Epithelial cell of proximal tubule (primary cell): Measurements from ENCODE around the gene SLC25A34. TPM values are rescaled to one million over a fixed set of nuclear protein-coding genes. Genes with fewer than 3 reads are reported as not detected.
"Not testable (repeated sequence)": the region's sequence is repeated elsewhere in the genome, so short reads cannot be mapped to it uniquely, and the experiment has no call there.

ENCODE experiments used
- DNase-seq: peaks from one replicate; pipeline ENCODE4 v3.0.0-alpha.2; 2011; ENCODE audit warnings: low read depth
- H3K4me3 ChIP-seq: 2 replicates; pipeline ENCODE4 v1.5.1; 2011; ENCODE audit warnings: low read depth, mild to moderate bottlenecking, low read length
- total RNA-seq: library from RNA; depleted of rRNA; stranded (reverse); fragments of >200 nt; gene quantifications from 2 replicates; pipeline ENCODE4 v1.2.3, GENCODE V29; 2015
- TF ChIP-seq, protein P1 (sequence below): conservative IDR thresholded peaks from 2 replicates; pipeline ENCODE4 v1.5.1; 2012; ENCODE audit warnings: low read depth, mild to moderate bottlenecking, low read length

The SLC25A34 gene
- total RNA-seq, 1 donor from 2014 or later, result 0.75 TPM

DNA sequence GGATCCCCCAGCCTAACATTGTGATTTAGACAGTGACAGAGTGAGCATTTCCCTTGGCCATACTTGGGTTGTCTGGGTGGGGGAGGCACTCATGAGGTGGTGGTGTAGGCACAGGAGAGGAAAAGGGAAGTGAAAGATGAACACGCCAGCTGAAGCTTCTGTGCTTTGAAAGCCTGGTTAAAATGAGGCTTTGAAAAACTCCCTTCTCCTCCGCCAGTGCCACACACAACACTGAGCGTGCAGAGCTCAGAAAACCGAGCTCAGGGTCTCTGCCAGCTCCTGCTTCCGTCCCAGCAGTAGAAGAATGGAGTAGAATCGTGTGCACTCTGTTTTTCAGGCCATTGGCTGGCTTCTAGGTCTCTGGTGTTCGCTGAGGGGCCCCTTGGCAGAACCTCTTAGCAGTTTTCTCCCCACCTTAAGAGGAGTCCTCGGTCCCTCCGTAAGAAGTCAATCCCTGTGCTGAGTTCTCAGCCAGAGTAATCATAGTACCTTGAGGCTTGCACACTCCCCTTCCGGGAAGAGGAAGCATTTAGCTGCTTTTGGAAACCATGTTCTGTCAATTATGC lies 39.0 kb upstream of the SLC25A34 start:
- DNase-seq, result no peak
- TF ChIP-seq, protein P1, sequence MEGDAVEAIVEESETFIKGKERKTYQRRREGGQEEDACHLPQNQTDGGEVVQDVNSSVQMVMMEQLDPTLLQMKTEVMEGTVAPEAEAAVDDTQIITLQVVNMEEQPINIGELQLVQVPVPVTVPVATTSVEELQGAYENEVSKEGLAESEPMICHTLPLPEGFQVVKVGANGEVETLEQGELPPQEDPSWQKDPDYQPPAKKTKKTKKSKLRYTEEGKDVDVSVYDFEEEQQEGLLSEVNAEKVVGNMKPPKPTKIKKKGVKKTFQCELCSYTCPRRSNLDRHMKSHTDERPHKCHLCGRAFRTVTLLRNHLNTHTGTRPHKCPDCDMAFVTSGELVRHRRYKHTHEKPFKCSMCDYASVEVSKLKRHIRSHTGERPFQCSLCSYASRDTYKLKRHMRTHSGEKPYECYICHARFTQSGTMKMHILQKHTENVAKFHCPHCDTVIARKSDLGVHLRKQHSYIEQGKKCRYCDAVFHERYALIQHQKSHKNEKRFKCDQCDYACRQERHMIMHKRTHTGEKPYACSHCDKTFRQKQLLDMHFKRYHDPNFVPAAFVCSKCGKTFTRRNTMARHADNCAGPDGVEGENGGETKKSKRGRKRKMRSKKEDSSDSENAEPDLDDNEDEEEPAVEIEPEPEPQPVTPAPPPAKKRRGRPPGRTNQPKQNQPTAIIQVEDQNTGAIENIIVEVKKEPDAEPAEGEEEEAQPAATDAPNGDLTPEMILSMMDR, result no peak
- no peak overlapping the region for H3K4me3 ChIP-seq

GRCh38 chr1:15698201-15698600 lies 37.9 kb upstream of the SLC25A34 start:
- DNase-seq, result no peak
- TF ChIP-seq, protein P1, result no peak
- H3K4me3 ChIP-seq, result no peak overlapping the region

GRCh38 chr1:15699321-15699720 lies 36.7 kb upstream of the SLC25A34 start:
- H3K4me3 ChIP-seq, result not testable (repeated sequence)

GRCh38 chr1:15700508-15700907 lies 35.5 kb upstream of the SLC25A34 start:
- TF ChIP-seq, protein P1, result no peak
- DNase-seq, result no peak
- no peak overlapping the region for H3K4me3 ChIP-seq

More at GRCh38 chr1:15699321-15699720, 36.7 kb upstream of the SLC25A34 start:
- DNase-seq, result not testable (repeated sequence)

DNA sequence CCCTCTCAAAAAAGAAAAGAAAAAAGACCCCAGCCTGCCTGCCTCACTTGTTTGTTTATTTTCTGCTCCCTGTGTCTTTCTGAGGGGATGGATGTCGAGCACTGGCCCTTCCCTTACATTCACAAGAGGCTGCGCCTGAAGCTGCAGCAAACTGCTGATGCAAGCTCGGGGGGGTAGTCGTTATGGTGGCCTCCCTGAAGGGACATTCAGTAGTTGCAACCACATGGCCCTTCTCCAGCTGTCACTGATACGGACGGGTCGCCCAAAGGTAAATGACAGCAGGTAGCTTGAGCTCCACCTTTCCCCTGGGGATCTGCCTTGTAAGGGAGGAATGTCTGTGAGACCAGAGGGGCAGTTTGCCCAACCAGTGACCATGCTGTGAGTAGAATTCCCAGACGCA lies 34.3 kb upstream of the SLC25A34 start:
- no peak for DNase-seq
- H3K4me3 ChIP-seq, result no peak overlapping the region
- TF ChIP-seq, protein P1, result no peak

DNA sequence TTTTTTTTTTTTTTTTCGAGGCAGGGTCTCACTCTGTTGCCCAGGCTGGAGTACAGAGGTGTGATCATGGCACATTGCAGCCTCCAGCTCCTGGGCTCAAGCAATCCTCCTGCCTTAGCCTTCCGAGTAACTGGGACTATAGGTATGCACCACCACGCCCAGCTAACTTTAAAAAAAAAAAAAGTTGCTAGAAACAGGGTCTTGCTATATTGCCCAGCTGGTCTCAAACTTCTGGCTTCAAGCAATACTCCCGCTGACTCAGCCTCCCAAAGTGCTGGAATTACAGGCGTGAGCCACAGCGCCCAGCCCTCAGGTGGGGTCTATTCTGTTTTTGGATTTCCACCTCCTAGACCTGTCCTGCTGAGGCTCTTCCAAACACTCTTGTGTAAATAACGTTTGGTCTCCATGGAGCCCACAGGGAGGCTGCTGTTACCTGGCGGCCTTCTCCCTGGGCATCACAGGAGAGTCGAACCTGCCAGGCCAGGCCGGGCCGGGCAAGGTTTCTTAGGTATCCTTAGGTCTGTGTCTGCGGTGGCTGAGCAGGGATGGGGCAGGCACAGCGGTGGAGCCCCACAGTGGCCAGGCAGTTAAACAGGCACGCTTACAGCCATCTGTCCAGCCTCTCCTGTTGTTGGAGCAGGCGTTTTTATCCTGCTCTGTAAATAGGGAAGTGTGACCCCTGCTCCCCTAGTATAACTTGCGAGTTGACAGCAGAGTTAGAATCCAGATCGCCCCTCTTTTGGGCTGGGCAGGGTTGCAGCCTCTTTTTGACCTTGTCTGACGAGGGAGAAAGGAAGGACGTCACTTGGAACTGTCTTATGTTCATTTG lies 33.1 kb upstream of the SLC25A34 start:
- H3K4me3 ChIP-seq, result peak overlapping the region; percentile 36
- TF ChIP-seq, protein P1, result peak; percentile 58
- DNase-seq, result no peak

DNA sequence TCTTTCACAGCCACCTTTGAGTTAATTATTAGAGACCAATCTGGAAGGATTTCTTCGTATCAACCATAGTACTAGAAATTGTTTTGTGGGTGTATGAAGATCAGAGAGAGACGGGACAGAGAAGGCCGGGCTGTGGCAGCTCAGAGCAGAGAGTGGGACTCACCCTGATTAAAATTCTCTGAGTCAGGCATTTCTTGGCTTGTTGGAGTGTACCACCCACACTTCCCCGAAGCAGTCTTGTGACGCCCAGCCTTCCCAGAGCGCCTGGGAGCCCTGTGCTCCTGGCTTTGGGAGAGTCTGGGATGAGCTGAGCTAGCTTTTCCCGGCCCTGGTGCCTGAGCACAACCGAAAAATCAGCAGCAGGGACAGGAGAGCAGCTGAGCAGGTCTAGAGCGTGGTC lies 32.5 kb upstream of the SLC25A34 start:
- TF ChIP-seq, protein P1, result no peak
- H3K4me3 ChIP-seq, result peak overlapping the region; percentile 36
- DNase-seq, result peak; percentile 77
